Keratinocyte (primary cell): Measurements from ENCODE around the gene OTUD5. TPM values are rescaled to one million over a fixed set of nuclear protein-coding genes. Genes with fewer than 3 reads are reported as not detected.

Source experiments
- DNase-seq: peaks from one replicate; pipeline ENCODE4 v3.0.0-alpha.2; 2011; ENCODE audit warnings: low read depth, missing footprints, low spot score
- FAIRE-seq: peaks from 2 replicates; lab custom pipeline; 2011; peaks lifted over from hg19 to GRCh38; lab: Jason Lieb, UNC
- H2AFZ ChIP-seq: 2 replicates; pipeline ENCODE4 v1.6.0; 2012; ENCODE audit warnings: low read length, control low read depth, inconsistent platforms; ENCODE audit not compliant: control insufficient read depth
- H3K27ac ChIP-seq: 2 replicates; pipeline ENCODE4 v1.5.1; 2011; ENCODE audit warnings: low read length; ENCODE audit not compliant: control insufficient read depth, insufficient read depth
- H3K27me3 ChIP-seq: 3 replicates; pipeline ENCODE4 v1.6.0; 2011; ENCODE audit warnings: low read length; ENCODE audit not compliant: control insufficient read depth, insufficient read depth; ENCODE audit errors: extremely low read depth
- H3K36me3 ChIP-seq, 2 experiments: 2 replicates in 1 of 2; 3 replicates in 1 of 2; pipeline ENCODE4 v1.5.1; 2011; ENCODE audit warnings: low read length in 2 of 2, mild to moderate bottlenecking in 1 of 2; ENCODE audit not compliant: control insufficient read depth in 2 of 2, insufficient read depth in 2 of 2; ENCODE audit errors: extremely low read depth in 1 of 2
- H3K4me1 ChIP-seq: 3 replicates; pipeline ENCODE4 v1.5.1; 2011; ENCODE audit warnings: low read length; ENCODE audit not compliant: control insufficient read depth, insufficient read depth; ENCODE audit errors: extremely low read depth
- H3K4me2 ChIP-seq: 3 replicates; pipeline ENCODE4 v1.6.0; 2011; ENCODE audit warnings: low read depth, low read length; ENCODE audit not compliant: control insufficient read depth, insufficient read depth; ENCODE audit errors: extremely low read depth
- H3K4me3 ChIP-seq, 3 experiments: fragments of 200-600 bp in 1 of 3; sonication (generic) in 1 of 3; 2 replicates in 2 of 3; 3 replicates in 1 of 3; pipeline ENCODE4 v1.5.1; 2011 to 2016; ENCODE audit warnings: low read length in 3 of 3, mild to moderate bottlenecking in 3 of 3, control low read depth in 2 of 3, inconsistent platforms in 1 of 3, low read depth in 1 of 3, mixed read lengths in 1 of 3, mixed run types in 1 of 3, moderate library complexity in 1 of 3; ENCODE audit not compliant: control insufficient read depth in 2 of 3, insufficient read depth in 2 of 3; ENCODE audit errors: extremely low read depth in 1 of 3
- H3K79me2 ChIP-seq: 2 replicates; pipeline ENCODE4 v1.6.0; 2012; ENCODE audit warnings: low read length; ENCODE audit not compliant: control insufficient read depth, insufficient read depth
- H3K9ac ChIP-seq: 3 replicates; pipeline ENCODE4 v1.6.0; 2011; ENCODE audit warnings: low read length; ENCODE audit not compliant: control insufficient read depth, insufficient read depth; ENCODE audit errors: extremely low read depth
- H3K9me1 ChIP-seq: 3 replicates; pipeline ENCODE4 v1.6.0; 2011; ENCODE audit warnings: low read length; ENCODE audit not compliant: control insufficient read depth, insufficient read depth; ENCODE audit errors: extremely low read depth
- H3K9me3 ChIP-seq: 2 replicates; pipeline ENCODE4 v1.5.1; 2012; ENCODE audit warnings: low read depth, low read length; ENCODE audit not compliant: control insufficient read depth
- H4K20me1 ChIP-seq: 3 replicates; pipeline ENCODE4 v1.6.0; 2011; ENCODE audit warnings: low read length; ENCODE audit not compliant: control insufficient read depth, insufficient read depth; ENCODE audit errors: extremely low read depth
- CTCF ChIP-seq, 3 experiments: IDR thresholded peaks in 1 of 3; conservative IDR thresholded peaks in 1 of 3; optimal IDR thresholded peaks in 1 of 3; 2 replicates in 2 of 3; 3 replicates in 1 of 3; pipeline versions ENCODE3 to v1.5.1; 2011; ENCODE audit warnings: low read length in 3 of 3, mild to moderate bottlenecking in 3 of 3, moderate library complexity in 2 of 3, control low read depth in 1 of 3, inconsistent platforms in 1 of 3; ENCODE audit not compliant: insufficient read depth in 2 of 3; ENCODE audit errors: extremely low read depth in 1 of 3
- EZH2 ChIP-seq: IDR thresholded peaks from one replicate; pipeline ENCODE4 v1.6.1; 2012; ENCODE audit warnings: inconsistent platforms, mild to moderate bottlenecking, low read length, moderate library complexity
- dilution Hi-C: fragments of 300-500 bp; cut with MboI; formaldehyde crosslinking; loops from one replicate; pipeline ENCODE4 v1.7.0; 2020; ENCODE audit warnings: low sequenced_read_pairs; ENCODE audit not compliant: extremely low pct_ligation_motif_present
- polyA plus RNA-seq, 5 experiments: library from polyadenylated mRNA; depleted of rRNA in 3 of 5; stranded (reverse) in 3 of 5; stranded (forward) in 1 of 5; unstranded in 1 of 5; fragments of >200 nt; gene quantifications; 1 replicate in 1 of 5; 2 replicates in 3 of 5; 3 replicates in 1 of 5; pipeline versions ENCODE4 v1.2.1 to v1.2.3, GENCODE V29; 2011 to 2012; ENCODE audit warnings: missing spikeins in 2 of 5, low read depth in 1 of 5, low replicate concordance in 1 of 5

Gene OTUD5
- polyA plus RNA-seq, 1 donor (not counting 4 experiments of a cell fraction or from before 2014, with no cell fraction given), result 40.3 TPM

- Histone ChIP-seq H3K4me3 (no peak overlapping the region), H3K27me3 (no peaks in the 10 kb centered on the region), H2AFZ (no peak overlapping the region), H3K9me3 (no peaks in the 10 kb centered on the region), H3K9ac (no peak overlapping the region), H3K27ac (no peak overlapping the region), H3K36me3 (peaks cover 12 to 14% of the 10 kb centered on the region in 2 experiments), H4K20me1 (no peaks in the 10 kb centered on the region), H3K4me2 (no peak overlapping the region), H3K4me1 (no peaks in the 10 kb centered on the region), H3K9me1 (no peaks in the 10 kb centered on the region), H3K79me2 (no peaks in the 10 kb centered on the region)
- TF ChIP-seq EZH2, result no peak
- TF ChIP-seq CTCF (optimal IDR thresholded peaks at IDR 0.05 in 1 of 3, IDR thresholded peaks at IDR 0.05 in 1 of 3, conservative IDR thresholded peaks at IDR 0.05 in 1 of 3; ENCODE audit: extremely low read depth in 1 of 3, insufficient read depth in 2 of 3, low read length in 3 of 3), result no peak
- no peak for DNase-seq
- dilution Hi-C loops, result no loop called here
- no peak for FAIRE-seq
Measured at GRCh38 chrX:48983896-48984295, 26.5 kb upstream of the OTUD5 start.

DNA sequence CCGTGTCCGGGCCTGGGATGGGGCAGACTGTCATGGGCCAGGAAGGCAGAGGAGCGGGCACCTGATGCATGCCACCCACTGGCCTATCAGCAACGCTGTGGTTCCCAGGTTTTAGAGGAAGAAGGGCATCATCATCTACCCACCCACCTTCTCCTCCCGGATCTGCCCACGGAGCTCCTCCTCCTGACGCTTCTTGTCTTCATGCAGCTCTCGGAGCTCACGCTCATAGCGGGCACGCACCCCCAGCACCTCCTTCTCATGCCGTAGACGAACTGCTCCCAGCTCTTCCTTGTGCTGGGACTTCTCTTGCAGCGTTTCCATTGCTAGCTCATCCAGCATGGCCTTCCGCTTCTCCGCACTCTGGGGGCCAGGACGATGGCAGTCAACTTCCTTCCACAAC lies 25.7 kb upstream of the OTUD5 start:
- H3K4me1 ChIP-seq, result no peaks in the 10 kb centered on the region
- FAIRE-seq, result no peak
- H3K27me3 ChIP-seq, result no peaks in the 10 kb centered on the region
- H4K20me1 ChIP-seq, result no peaks in the 10 kb centered on the region
- H3K4me2 ChIP-seq, result no peak overlapping the region
- dilution Hi-C loops, result no loop called here
- no peak overlapping the region for H3K4me3 ChIP-seq
- H3K9ac ChIP-seq, result no peak overlapping the region
- no peaks in the 10 kb centered on the region for H3K79me2 ChIP-seq
- TF ChIP-seq CTCF (optimal IDR thresholded peaks at IDR 0.05 in 1 of 3, IDR thresholded peaks at IDR 0.05 in 1 of 3, conservative IDR thresholded peaks at IDR 0.05 in 1 of 3; ENCODE audit: extremely low read depth in 1 of 3, insufficient read depth in 2 of 3, low read length in 3 of 3) (no peak), EZH2 (no peak)
- no peaks in the 10 kb centered on the region for H3K9me3 ChIP-seq
- no peak overlapping the region for H3K27ac ChIP-seq
- no peaks in the 10 kb centered on the region for H3K9me1 ChIP-seq
- DNase-seq, result no peak
- H3K36me3 ChIP-seq, result peaks cover 12 to 18% of the 10 kb centered on the region in 2 experiments
- no peak overlapping the region for H2AFZ ChIP-seq
